ENCODE data around the gene KCNG3.

The KCNG3 gene

DNA sequence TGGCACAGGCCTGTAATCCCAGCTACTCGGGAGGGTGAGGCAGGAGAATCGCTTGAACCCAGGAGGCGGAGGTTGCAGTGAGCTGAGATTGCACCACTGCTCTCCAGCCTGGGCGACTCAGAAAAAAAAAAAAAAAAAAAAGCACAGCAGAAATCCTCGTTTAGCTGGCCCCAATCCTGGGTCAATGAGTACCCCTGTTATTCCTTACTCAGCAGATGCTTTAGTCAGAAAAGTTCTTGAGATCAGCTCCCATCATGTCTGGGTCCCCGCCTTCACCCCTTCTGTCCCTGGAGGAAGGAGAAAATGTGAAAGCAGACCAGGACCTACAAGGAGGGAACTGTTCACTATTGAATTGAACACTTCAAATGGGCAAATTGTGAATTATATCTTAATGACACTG is 16.4 kb upstream of the KCNG3 start:
- no peaks in the 10 kb centered on the region for H3K9me3 ChIP-seq (ENCODE audit: control insufficient read depth, insufficient read depth, low read length)
- H3K27ac ChIP-seq (ENCODE audit: low read depth, low read length) = no peak overlapping the region
- H3K4me3 ChIP-seq (ENCODE audit: low read depth, low read length) = no peak overlapping the region
- H3K36me3 ChIP-seq (ENCODE audit: control insufficient read depth, insufficient read depth, low read length) = no peaks in the 10 kb centered on the region
- peaks cover 11% of the 10 kb centered on the region for H3K4me1 ChIP-seq (ENCODE audit: control insufficient read depth, insufficient read depth, low read length)
- H3K27me3 ChIP-seq (ENCODE audit: control insufficient read depth, insufficient read depth, low read length) = no peaks in the 10 kb centered on the region
- no peak overlapping the region for H3K9ac ChIP-seq (ENCODE audit: low read depth, low read length)

DNA sequence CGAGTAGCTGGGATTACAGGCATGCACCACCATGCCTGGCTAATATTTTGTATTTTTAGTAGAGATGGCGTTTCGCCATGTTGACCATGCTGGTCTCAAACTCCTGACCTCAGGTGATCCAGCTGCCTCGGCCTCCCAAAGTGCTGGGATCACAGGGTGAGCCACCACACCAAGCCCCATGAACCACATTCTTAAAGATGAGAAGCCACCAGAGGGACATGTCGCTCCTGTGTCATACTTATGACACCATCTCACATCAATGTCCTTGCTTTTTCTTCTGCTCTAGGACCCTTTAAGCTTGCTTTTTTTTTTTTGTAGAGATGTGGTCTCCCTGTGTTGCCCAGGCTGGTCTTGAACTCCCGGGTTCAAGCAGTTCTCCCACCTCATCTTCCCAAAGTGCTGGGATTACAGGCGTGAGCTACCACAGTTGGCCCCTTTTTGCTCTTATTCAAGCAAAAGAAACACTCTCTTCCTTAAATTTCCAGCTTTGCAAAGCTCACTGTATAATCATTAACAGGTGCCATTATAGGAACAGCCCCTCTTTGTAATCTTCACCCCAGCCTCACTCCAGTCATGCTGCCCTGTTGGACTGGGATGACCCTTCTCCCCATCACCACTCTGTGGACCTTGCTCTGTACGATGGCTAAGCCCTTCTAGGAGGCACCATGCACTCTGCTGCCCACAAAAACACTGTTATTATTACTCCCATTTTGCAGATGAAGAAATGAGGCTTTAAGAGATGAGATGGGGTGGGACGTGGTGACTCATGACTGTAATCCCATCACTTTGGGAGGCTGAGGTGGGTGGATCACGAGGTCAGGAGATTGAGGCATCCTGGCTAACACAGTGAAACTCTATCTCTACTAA is 10.8 kb upstream of the KCNG3 start:
- H3K4me1 ChIP-seq (ENCODE audit: control insufficient read depth, insufficient read depth, low read length) = no peaks in the 10 kb centered on the region
- no peaks in the 10 kb centered on the region for H3K9me3 ChIP-seq (ENCODE audit: control insufficient read depth, insufficient read depth, low read length)
- no peaks in the 10 kb centered on the region for H3K27me3 ChIP-seq (ENCODE audit: control insufficient read depth, insufficient read depth, low read length)
- H3K27ac ChIP-seq (ENCODE audit: low read depth, low read length) = no peak overlapping the region
- H3K36me3 ChIP-seq (ENCODE audit: control insufficient read depth, insufficient read depth, low read length) = no peaks in the 10 kb centered on the region
- no peak overlapping the region for H3K4me3 ChIP-seq (ENCODE audit: low read depth, low read length)
- no peak overlapping the region for H3K9ac ChIP-seq (ENCODE audit: low read depth, low read length)

DNA sequence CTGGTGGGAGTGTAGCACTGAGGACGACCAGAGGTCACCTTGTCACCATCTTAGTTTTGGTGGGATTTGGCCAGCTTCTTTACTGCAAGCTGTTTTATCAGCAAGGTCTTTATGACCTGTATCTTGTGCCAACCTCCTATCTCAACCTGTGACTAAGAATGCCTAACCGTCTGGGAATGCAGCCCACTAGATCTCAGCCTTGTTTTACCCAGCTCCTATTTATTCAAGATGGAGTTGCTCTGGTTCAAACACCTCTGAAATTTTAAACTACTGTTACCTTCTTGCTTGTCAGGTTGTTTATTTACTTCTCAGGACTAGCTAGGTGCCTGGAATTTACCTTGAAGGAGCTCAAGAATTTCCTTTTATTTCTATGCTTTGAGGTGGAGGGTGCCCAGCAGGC is 9.5 kb upstream of the KCNG3 start:
- H3K4me1 ChIP-seq (ENCODE audit: control insufficient read depth, insufficient read depth, low read length) = peaks cover 7% of the 10 kb centered on the region
- H3K9me3 ChIP-seq (ENCODE audit: control insufficient read depth, insufficient read depth, low read length) = no peaks in the 10 kb centered on the region
- H3K27ac ChIP-seq (ENCODE audit: low read depth, low read length) = no peak overlapping the region
- H3K36me3 ChIP-seq (ENCODE audit: control insufficient read depth, insufficient read depth, low read length) = no peaks in the 10 kb centered on the region
- H3K9ac ChIP-seq (ENCODE audit: low read depth, low read length) = no peak overlapping the region
- H3K4me3 ChIP-seq (ENCODE audit: low read depth, low read length) = no peak overlapping the region
- no peaks in the 10 kb centered on the region for H3K27me3 ChIP-seq (ENCODE audit: control insufficient read depth, insufficient read depth, low read length)

DNA sequence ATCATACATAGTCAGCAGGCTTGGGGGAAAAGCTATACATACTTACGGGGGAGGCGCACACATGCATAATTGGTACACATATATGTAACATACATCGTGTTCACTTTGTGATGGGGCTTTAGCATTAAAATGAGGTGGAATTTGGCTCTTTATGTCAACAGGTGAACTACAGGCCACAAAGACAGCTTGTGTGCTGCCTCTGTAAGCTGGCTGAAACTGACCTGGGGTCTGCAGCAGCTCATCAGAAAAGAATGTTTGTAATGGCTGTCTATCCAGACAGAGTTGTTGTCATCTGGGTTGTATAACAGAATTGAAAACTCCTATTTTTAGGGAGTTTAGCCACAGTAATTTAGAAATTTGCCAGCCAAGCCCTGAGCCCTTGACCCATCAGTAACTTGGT is 4.7 kb upstream of the KCNG3 start:
- no peak overlapping the region for H3K4me3 ChIP-seq (ENCODE audit: low read depth, low read length)
- H3K9me3 ChIP-seq (ENCODE audit: control insufficient read depth, insufficient read depth, low read length) = no peaks in the 10 kb centered on the region
- H3K9ac ChIP-seq (ENCODE audit: low read depth, low read length) = no peak overlapping the region
- peaks cover 28% of the 10 kb centered on the region for H3K4me1 ChIP-seq (ENCODE audit: control insufficient read depth, insufficient read depth, low read length)
- no peaks in the 10 kb centered on the region for H3K27me3 ChIP-seq (ENCODE audit: control insufficient read depth, insufficient read depth, low read length)
- H3K27ac ChIP-seq (ENCODE audit: low read depth, low read length) = peak overlapping the region; percentile 34
- no peaks in the 10 kb centered on the region for H3K36me3 ChIP-seq (ENCODE audit: control insufficient read depth, insufficient read depth, low read length)

DNA sequence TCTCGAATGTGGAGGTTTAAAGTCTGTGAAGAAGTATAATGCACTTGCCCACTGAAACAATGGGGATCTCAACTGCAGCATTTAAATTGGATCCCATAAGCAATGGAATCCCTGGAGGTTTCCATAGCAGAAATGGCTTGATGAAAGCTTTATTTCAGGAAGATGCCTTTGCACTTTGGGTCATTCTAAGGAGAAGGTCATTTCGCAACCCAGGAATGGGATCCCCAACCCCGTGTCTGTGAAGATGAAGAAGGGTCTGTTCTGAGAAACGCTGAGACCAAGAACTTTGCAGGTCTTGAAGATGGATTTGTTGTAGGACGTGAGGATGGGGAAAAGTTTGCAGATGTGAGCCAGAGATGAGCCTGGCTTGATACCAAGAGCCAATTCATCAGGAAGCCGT is 1.8 kb upstream of the KCNG3 start:
- H3K9ac ChIP-seq (ENCODE audit: low read depth, low read length) = 0 out of 2 replicates have a peak overlapping the region, but pooled peaks have one; percentile 24
- H3K27ac ChIP-seq (ENCODE audit: low read depth, low read length) = no peak overlapping the region
- peaks cover 34% of the 10 kb centered on the region for H3K4me1 ChIP-seq (ENCODE audit: control insufficient read depth, insufficient read depth, low read length)
- H3K9me3 ChIP-seq (ENCODE audit: control insufficient read depth, insufficient read depth, low read length) = no peaks in the 10 kb centered on the region
- H3K36me3 ChIP-seq (ENCODE audit: control insufficient read depth, insufficient read depth, low read length) = peaks cover 13% of the 10 kb centered on the region
- H3K27me3 ChIP-seq (ENCODE audit: control insufficient read depth, insufficient read depth, low read length) = peaks cover 13% of the 10 kb centered on the region
- peak overlapping the region; percentile 47 for H3K4me3 ChIP-seq (ENCODE audit: low read depth, low read length)

DNA sequence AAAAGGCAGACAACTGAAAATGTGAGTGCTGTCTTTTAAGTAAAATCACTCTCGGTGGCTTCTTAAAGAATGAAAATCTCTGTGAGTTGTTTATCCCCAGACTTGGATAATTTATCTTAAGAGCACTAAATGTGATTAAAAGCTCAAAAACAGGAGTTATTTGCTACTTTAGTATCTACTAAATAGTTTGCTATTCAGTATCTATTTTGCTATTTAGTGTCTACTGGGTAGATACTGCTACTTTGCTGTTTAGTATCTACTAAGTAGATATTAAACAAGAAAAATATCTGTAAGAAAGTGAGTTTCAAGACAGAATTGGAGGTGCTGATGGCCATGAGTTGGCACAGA is 1.4 kb upstream of the KCNG3 start:
- Histone ChIP-seq H3K4me3 (ENCODE audit: low read depth, low read length) (peak overlapping the region; percentile 47), H3K9ac (ENCODE audit: low read depth, low read length) (no peak overlapping the region), H3K27ac (ENCODE audit: low read depth, low read length) (no peak overlapping the region), H3K36me3 (ENCODE audit: control insufficient read depth, insufficient read depth, low read length) (peaks cover 17% of the 10 kb centered on the region), H3K27me3 (ENCODE audit: control insufficient read depth, insufficient read depth, low read length) (peaks cover 13% of the 10 kb centered on the region), H3K4me1 (ENCODE audit: control insufficient read depth, insufficient read depth, low read length) (peaks cover 36% of the 10 kb centered on the region), H3K9me3 (ENCODE audit: control insufficient read depth, insufficient read depth, low read length) (no peaks in the 10 kb centered on the region)

DNA sequence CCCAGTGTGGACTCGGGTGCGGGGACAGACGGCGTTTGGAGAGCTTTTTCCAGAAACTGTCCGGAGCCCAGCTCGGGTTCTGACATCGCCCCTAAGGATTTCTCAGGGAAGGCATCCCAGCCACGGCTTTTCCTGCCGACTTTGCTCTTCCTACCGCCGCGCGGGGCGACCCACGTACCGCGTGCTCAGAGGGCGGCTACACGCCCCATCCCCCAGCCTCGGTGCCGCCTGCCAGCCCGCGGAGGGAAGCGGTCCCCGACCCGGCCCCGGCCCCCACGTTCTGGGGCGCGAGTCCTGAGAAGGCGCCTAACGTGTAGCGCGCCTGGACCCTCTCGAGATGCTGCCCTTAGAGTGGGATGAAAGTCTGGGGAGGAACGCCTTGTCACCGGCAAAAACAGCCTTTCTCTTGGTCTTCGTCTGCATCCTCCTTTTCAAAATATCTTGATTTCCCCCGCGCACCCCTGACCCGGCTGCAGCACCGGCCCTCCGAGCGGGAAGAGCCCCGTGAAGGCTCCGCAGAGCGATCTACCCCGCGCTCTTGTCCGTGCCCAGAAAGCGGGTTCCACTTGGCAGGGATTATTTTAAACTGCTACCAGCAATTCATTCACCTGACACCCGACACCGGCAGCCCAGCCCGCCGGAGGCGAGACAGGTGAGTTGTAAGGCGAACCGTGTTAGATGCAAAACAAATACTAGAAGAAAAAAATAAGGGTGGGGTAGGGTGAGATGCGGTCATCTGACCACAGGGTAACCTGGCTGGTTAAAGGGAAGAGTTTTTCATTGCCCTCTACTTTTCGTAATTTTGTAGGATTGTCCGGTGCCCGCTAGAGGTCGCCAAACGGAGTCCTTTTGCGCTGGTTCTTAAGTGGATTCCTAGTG is 812 bp upstream of the KCNG3 start:
- H3K9me3 ChIP-seq (ENCODE audit: control insufficient read depth, insufficient read depth, low read length) = no peaks in the 10 kb centered on the region
- H3K36me3 ChIP-seq (ENCODE audit: control insufficient read depth, insufficient read depth, low read length) = peaks cover 22% of the 10 kb centered on the region
- H3K4me3 ChIP-seq (ENCODE audit: low read depth, low read length) = peak overlapping the region; percentile 84
- peak overlapping the region; percentile 60 for H3K9ac ChIP-seq (ENCODE audit: low read depth, low read length)
- H3K27ac ChIP-seq (ENCODE audit: low read depth, low read length) = peak overlapping the region; percentile 65
- peaks cover 39% of the 10 kb centered on the region for H3K4me1 ChIP-seq (ENCODE audit: control insufficient read depth, insufficient read depth, low read length)
- H3K27me3 ChIP-seq (ENCODE audit: control insufficient read depth, insufficient read depth, low read length) = peaks cover 13% of the 10 kb centered on the region

DNA sequence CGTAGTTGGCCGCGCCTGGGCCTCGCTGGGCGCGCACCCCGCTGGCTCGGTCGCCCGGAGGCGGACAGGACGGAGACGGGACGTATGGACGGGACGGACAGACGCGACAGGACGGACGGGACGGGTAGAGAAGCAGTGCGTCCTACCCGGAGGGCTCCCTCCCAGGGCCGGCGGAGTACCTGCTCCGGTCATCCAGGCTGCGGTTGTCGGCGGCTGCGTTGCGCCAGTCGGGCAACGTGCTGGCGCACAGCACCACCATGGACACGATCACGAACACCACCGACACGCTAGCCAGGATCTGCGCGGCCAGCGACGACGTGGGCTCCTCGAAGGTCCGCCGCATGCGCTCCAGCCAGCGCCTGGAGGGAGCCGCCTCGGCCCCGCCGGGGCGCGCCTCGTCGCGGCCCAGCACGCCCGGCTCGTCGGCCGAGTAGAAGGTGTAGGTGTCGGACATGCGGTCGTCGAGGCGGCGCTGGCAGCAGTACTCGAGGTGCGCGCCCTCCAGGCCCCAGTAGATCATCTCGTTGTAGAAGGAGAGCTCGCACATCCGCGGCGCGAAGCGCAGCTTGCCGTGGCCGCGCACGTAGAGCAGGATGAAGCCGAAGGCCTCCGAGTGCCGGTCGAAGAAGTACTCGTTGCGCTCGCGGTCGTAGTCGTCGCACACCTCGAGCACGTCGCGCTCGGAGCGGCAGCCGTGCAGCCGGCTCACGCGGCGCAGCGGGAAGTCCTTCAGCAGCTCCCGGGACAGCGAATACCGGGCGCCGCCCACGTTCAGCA is 903 bp downstream of the KCNG3 start:
- Histone ChIP-seq H3K9me3 (ENCODE audit: control insufficient read depth, insufficient read depth, low read length) (no peaks in the 10 kb centered on the region), H3K36me3 (ENCODE audit: control insufficient read depth, insufficient read depth, low read length) (peaks cover 33% of the 10 kb centered on the region), H3K4me1 (ENCODE audit: control insufficient read depth, insufficient read depth, low read length) (peaks cover 28% of the 10 kb centered on the region), H3K27ac (ENCODE audit: low read depth, low read length) (no peak overlapping the region), H3K9ac (ENCODE audit: low read depth, low read length) (peak overlapping the region; percentile 60), H3K27me3 (ENCODE audit: control insufficient read depth, insufficient read depth, low read length) (peaks cover 13% of the 10 kb centered on the region), H3K4me3 (ENCODE audit: low read depth, low read length) (peak overlapping the region; percentile 84)

DNA sequence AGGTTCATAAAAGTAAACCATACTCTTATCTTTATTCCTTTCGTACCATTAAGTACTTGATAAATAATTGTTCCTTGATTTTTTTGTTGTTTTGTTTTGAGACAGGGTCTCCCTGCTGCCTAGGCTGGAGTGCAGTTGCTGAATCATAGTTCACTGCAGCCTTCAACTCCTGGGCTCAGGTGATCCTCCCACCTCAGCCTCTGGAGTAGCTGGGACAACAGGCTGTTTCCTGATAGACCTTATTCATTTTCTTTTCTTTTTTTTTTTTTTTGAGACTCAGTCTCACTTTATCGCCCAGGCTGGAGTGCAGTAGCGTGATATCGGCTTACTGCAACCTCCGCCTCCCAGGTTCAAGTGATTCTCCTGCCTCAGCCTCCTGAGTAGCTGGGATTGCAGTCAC is 5.5 kb downstream of the KCNG3 start:
- H3K4me3 ChIP-seq (ENCODE audit: low read depth, low read length) = no peak overlapping the region; the same call in 1 of the 2 replicates
- H3K27ac ChIP-seq (ENCODE audit: low read depth, low read length) = no peak overlapping the region
- H3K27me3 ChIP-seq (ENCODE audit: control insufficient read depth, insufficient read depth, low read length) = peaks cover 13% of the 10 kb centered on the region
- H3K9ac ChIP-seq (ENCODE audit: low read depth, low read length) = no peak overlapping the region
- no peaks in the 10 kb centered on the region for H3K9me3 ChIP-seq (ENCODE audit: control insufficient read depth, insufficient read depth, low read length)
- H3K4me1 ChIP-seq (ENCODE audit: control insufficient read depth, insufficient read depth, low read length) = peaks cover 12% of the 10 kb centered on the region
- H3K36me3 ChIP-seq (ENCODE audit: control insufficient read depth, insufficient read depth, low read length) = peaks cover 65% of the 10 kb centered on the region

DNA sequence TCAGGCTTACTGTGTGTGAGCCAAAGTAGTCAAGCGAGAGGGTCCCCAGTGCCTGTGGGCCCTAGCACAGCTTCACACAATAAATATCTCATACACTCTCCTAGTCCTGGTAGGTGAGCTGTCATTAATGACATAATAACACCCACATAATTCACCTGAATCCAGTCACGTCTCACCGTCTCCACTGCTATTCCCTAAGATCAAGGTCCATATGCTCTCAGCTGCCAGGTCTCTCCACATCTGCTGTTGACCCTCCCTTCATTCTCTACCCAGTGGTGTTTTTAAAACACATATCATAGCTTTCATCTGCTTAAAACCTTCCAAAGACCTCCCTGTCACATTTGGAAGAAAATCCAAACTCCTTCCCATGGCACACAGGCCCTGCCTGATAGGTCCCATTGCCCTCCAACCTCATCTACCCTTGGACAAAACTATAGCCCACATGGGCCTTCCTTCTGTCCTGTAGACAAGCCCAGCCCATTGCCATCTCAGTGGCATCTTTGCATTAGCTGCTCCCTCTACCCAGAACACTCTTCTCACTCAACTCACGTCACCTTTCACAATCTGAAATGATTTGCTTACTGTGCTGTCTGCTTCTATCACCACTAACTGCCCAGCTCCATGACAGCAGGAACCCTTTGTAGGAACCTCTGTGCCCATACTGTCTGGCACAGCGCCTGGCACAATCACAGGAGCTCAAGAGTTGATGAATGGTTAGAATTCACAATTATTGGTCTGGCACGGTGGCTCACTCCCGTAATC is 7.5 kb downstream of the KCNG3 start:
- Histone ChIP-seq H3K36me3 (ENCODE audit: control insufficient read depth, insufficient read depth, low read length) (peaks cover 67% of the 10 kb centered on the region), H3K4me1 (ENCODE audit: control insufficient read depth, insufficient read depth, low read length) (peaks cover 15% of the 10 kb centered on the region), H3K4me3 (ENCODE audit: low read depth, low read length) (no peak overlapping the region), H3K9ac (ENCODE audit: low read depth, low read length) (no peak overlapping the region), H3K27me3 (ENCODE audit: control insufficient read depth, insufficient read depth, low read length) (no peaks in the 10 kb centered on the region), H3K9me3 (ENCODE audit: control insufficient read depth, insufficient read depth, low read length) (no peaks in the 10 kb centered on the region), H3K27ac (ENCODE audit: low read depth, low read length) (no peak overlapping the region)
